WTC11 (cell line): Measurements from ENCODE around the gene OVOL2.
"Not testable (repeated sequence)": the region's sequence is repeated elsewhere in the genome, so short reads cannot be mapped to it uniquely, and the experiment has no call there.

Experiments
- CREB1 ChIP-seq: sonication (generic); formaldehyde crosslinking; IDR thresholded peaks from 2 replicates; pipeline ENCODE4 v1.8.0; 2023; ENCODE audit warnings: mild to moderate bottlenecking, missing genetic modification reagents
- ETV6 ChIP-seq: sonication (generic); formaldehyde crosslinking; IDR thresholded peaks from 2 replicates; pipeline ENCODE4 v1.8.1; 2022; ENCODE audit warnings: mild to moderate bottlenecking, missing genetic modification reagents
- FOXK1 ChIP-seq: sonication (generic); formaldehyde crosslinking; IDR thresholded peaks from 2 replicates; pipeline ENCODE4 v1.8.0; 2022; ENCODE audit warnings: mild to moderate bottlenecking, moderate library complexity, missing genetic modification reagents
- SP1 ChIP-seq: sonication (generic); formaldehyde crosslinking; conservative IDR thresholded peaks from 2 replicates; pipeline ENCODE4 v1.8.1; 2022; ENCODE audit warnings: missing genetic modification reagents
- ZNF317 ChIP-seq: sonication (generic); formaldehyde crosslinking; IDR thresholded peaks from 2 replicates; pipeline ENCODE4 v1.8.1; 2023; ENCODE audit warnings: low read depth, mild to moderate bottlenecking, moderate library complexity, missing genetic modification reagents, borderline replicate concordance
- TF ChIP-seq, protein P1 (sequence below): sonication (generic); formaldehyde crosslinking; IDR thresholded peaks from 2 replicates; pipeline ENCODE4 v1.8.1; 2023; ENCODE audit warnings: mild to moderate bottlenecking, missing genetic modification reagents
- TF ChIP-seq, protein P2 (sequence below): sonication (generic); formaldehyde crosslinking; IDR thresholded peaks from 2 replicates; pipeline ENCODE4 v1.8.0; 2023; ENCODE audit warnings: missing genetic modification reagents
- TF ChIP-seq, protein P3 (sequence below): sonication (generic); formaldehyde crosslinking; IDR thresholded peaks from 2 replicates; pipeline ENCODE4 v1.8.1; 2023; ENCODE audit warnings: mild to moderate bottlenecking, missing genetic modification reagents, moderate library complexity
- TF ChIP-seq, protein P4 (sequence below): sonication (generic); formaldehyde crosslinking; IDR thresholded peaks from 2 replicates; pipeline ENCODE4 v1.8.1; 2023; ENCODE audit warnings: mild to moderate bottlenecking, missing genetic modification reagents, moderate library complexity
- TF ChIP-seq, protein P5 (sequence below): sonication (generic); formaldehyde crosslinking; IDR thresholded peaks from 2 replicates; pipeline ENCODE4 v1.8.0; 2022; ENCODE audit warnings: mild to moderate bottlenecking, missing genetic modification reagents
- TF ChIP-seq, protein P6 (sequence below): fragments of 200-600 bp; IDR thresholded peaks from 2 replicates; pipeline ENCODE4 v1.8.0; 2022; ENCODE audit warnings: antibody characterized with exemption

DNA sequence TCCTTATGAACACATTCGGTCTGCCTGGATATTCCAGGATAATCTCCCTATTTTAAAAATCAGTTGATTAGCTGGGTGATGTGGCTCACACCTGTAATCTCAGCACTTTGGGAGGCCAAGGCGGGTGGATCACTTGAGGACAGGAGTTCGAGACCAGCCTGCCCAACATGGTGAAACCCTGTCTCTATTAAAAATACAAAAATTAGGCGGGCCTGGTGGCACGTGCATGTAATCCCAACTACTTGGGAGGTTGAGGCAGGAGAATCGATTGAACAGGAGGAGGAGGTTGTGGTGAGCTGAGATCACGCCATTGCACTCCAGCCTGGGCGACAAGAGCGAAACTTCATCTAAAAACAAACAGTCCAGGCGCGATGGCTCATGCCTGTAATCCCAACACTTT is 31.1 kb upstream of the OVOL2 start:
- TF ChIP-seq, protein P1, sequence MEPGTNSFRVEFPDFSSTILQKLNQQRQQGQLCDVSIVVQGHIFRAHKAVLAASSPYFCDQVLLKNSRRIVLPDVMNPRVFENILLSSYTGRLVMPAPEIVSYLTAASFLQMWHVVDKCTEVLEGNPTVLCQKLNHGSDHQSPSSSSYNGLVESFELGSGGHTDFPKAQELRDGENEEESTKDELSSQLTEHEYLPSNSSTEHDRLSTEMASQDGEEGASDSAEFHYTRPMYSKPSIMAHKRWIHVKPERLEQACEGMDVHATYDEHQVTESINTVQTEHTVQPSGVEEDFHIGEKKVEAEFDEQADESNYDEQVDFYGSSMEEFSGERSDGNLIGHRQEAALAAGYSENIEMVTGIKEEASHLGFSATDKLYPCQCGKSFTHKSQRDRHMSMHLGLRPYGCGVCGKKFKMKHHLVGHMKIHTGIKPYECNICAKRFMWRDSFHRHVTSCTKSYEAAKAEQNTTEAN = not testable (repeated sequence)
- TF ChIP-seq, protein P2, sequence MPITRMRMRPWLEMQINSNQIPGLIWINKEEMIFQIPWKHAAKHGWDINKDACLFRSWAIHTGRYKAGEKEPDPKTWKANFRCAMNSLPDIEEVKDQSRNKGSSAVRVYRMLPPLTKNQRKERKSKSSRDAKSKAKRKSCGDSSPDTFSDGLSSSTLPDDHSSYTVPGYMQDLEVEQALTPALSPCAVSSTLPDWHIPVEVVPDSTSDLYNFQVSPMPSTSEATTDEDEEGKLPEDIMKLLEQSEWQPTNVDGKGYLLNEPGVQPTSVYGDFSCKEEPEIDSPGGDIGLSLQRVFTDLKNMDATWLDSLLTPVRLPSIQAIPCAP (CRISPR knock-in tag) = not testable (repeated sequence)
- not testable (repeated sequence) for TF ChIP-seq SP1 (CRISPR knock-in tag); FOXK1 (CRISPR knock-in tag); CREB1 (CRISPR knock-in tag); ZNF317 (CRISPR knock-in tag); ETV6
- TF ChIP-seq, protein P3, sequence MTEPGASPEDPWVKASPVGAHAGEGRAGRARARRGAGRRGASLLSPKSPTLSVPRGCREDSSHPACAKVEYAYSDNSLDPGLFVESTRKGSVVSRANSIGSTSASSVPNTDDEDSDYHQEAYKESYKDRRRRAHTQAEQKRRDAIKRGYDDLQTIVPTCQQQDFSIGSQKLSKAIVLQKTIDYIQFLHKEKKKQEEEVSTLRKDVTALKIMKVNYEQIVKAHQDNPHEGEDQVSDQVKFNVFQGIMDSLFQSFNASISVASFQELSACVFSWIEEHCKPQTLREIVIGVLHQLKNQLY (CRISPR knock-in tag) = not testable (repeated sequence)
- TF ChIP-seq, protein P4, sequence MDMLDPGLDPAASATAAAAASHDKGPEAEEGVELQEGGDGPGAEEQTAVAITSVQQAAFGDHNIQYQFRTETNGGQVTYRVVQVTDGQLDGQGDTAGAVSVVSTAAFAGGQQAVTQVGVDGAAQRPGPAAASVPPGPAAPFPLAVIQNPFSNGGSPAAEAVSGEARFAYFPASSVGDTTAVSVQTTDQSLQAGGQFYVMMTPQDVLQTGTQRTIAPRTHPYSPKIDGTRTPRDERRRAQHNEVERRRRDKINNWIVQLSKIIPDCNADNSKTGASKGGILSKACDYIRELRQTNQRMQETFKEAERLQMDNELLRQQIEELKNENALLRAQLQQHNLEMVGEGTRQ = not testable (repeated sequence)
- TF ChIP-seq, protein P5, sequence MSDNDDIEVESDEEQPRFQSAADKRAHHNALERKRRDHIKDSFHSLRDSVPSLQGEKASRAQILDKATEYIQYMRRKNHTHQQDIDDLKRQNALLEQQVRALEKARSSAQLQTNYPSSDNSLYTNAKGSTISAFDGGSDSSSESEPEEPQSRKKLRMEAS = not testable (repeated sequence)
- TF ChIP-seq, protein P6, sequence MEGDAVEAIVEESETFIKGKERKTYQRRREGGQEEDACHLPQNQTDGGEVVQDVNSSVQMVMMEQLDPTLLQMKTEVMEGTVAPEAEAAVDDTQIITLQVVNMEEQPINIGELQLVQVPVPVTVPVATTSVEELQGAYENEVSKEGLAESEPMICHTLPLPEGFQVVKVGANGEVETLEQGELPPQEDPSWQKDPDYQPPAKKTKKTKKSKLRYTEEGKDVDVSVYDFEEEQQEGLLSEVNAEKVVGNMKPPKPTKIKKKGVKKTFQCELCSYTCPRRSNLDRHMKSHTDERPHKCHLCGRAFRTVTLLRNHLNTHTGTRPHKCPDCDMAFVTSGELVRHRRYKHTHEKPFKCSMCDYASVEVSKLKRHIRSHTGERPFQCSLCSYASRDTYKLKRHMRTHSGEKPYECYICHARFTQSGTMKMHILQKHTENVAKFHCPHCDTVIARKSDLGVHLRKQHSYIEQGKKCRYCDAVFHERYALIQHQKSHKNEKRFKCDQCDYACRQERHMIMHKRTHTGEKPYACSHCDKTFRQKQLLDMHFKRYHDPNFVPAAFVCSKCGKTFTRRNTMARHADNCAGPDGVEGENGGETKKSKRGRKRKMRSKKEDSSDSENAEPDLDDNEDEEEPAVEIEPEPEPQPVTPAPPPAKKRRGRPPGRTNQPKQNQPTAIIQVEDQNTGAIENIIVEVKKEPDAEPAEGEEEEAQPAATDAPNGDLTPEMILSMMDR = not testable (repeated sequence)
